Measurements from ENCODE around the gene ANKIB1.

GRCh38 chr7:92296235-92296634 is 50.5 kb downstream of the ANKIB1 start:
- TF ChIP-seq CTCF (conservative IDR thresholded peaks at IDR 0.05; ENCODE audit: low read depth, low read length) (no peak), EZH2 (IDR thresholded peaks at IDR 0.05; ENCODE audit: borderline replicate concordance, low read depth, low read length, poor library complexity, severe bottlenecking) (no peak)

Measured in A673 (cell line).